ENCODE data around the gene INPP5K. TPM values are rescaled to one million over a fixed set of nuclear protein-coding genes. Genes with fewer than 3 reads are reported as not detected.
A peak's percentile ranks its signal among the peaks of the same experiment; 100 is the strongest.

INPP5K gene
- total RNA-seq, 2 donors from 2014 or later, result 29.7 to 30.1 TPM

- ATAC-seq (no peak), DNase-seq (peak; percentile 17)
- intact Hi-C loops (cut with DNase I), result no loop called here
Observed at GRCh38 chr17:1474402-1475189, 41.8 kb downstream of the INPP5K start.

- DNase-seq (no peak), ATAC-seq (no peak)
- intact Hi-C loops (cut with DNase I), result no loop called here
Observed at GRCh38 chr17:1473841-1474240, 42.6 kb downstream of the INPP5K start.

GRCh38 chr17:1473170-1473569 is 43.2 kb downstream of the INPP5K start:
- intact Hi-C loops (cut with DNase I), result no loop called here
- peak in 1 of 2 donors; percentile 7 for ATAC-seq
- peak; percentile 17 for DNase-seq

- intact Hi-C loops (cut with DNase I), result no loop called here
- peak; percentile 19 for DNase-seq
Observed at GRCh38 chr17:1471911-1472821, 44.2 kb downstream of the INPP5K start.

GRCh38 chr17:1471490-1471889 is 44.9 kb downstream of the INPP5K start:
- ATAC-seq (no peak), DNase-seq (peak; percentile 16)
- intact Hi-C loops (cut with DNase I), result no loop called here

More at GRCh38 chr17:1471911-1472821, 44.2 kb downstream of the INPP5K start:
- no peak for ATAC-seq

GRCh38 chr17:1470755-1471462 is 45.5 kb downstream of the INPP5K start:
- intact Hi-C loops (cut with DNase I), result no loop called here
- DNase-seq (peak; percentile 20), ATAC-seq (no peak)

- intact Hi-C loops (cut with DNase I), result no loop called here
- DNase-seq (no peak), ATAC-seq (peak in 1 of 2 donors; percentile 7)
Observed at GRCh38 chr17:1470071-1470754, 46.2 kb downstream of the INPP5K start.

- ATAC-seq (peak in 1 of 2 donors; percentile 34), DNase-seq (no peak)
- intact Hi-C loops (cut with DNase I), result no loop called here
Observed at GRCh38 chr17:1469231-1469852, 47.1 kb downstream of the INPP5K start.

GRCh38 chr17:1467898-1468492 is 48.4 kb downstream of the INPP5K start:
- ATAC-seq (peak in 1 of 2 donors; percentile 45), DNase-seq (peak; percentile 58)
- intact Hi-C loops (cut with DNase I), result no loop called here

GRCh38 chr17:1467258-1467657 is 49.2 kb downstream of the INPP5K start:
- no peak for DNase-seq
- ATAC-seq, result no peak
- intact Hi-C loops (cut with DNase I), result no loop called here

- intact Hi-C loops (cut with DNase I), result no loop called here
- ATAC-seq (no peak), DNase-seq (no peak)
Observed at GRCh38 chr17:1464186-1464585, 52.2 kb downstream of the INPP5K start.

- DNase-seq, result no peak
- intact Hi-C loops (cut with DNase I), result no loop called here
- ATAC-seq, result peak; percentile 9 to 16
Observed at GRCh38 chr17:1462164-1463112, 54.0 kb downstream of the INPP5K start.

- no peak for DNase-seq
- ATAC-seq, result no peak
- intact Hi-C loops (cut with DNase I), result no loop called here
Observed at GRCh38 chr17:1461198-1461944, 55.0 kb downstream of the INPP5K start.

- intact Hi-C loops (cut with DNase I), result no loop called here
- DNase-seq (peak; percentile 80), ATAC-seq (peak; percentile 11 to 33)
Observed at GRCh38 chr17:1460233-1460632, 56.2 kb downstream of the INPP5K start.

- DNase-seq, result peak; percentile 97
- intact Hi-C loops (cut with DNase I), result loop anchor here (5.0 to 10.0 kb wide), 4 partner anchors 59 to 91 kb away; partner anchors contain the start of gene INPP5K (in 1 of the 2)
- peak; percentile 94 to 97 for ATAC-seq
Observed at GRCh38 chr17:1455797-1456599, 60.4 kb downstream of the INPP5K start, which contains the start of gene CRK. TSS of gene CRK (minus strand) at chr17:1456232. CDS start at chr17:1456117, 115 bp downstream.

Measured in left cardiac atrium (tissue), 4 donors.